Gastrocnemius medialis (tissue), 4 donors: ENCODE results near the gene CCDC85C. TPM values are rescaled to one million over a fixed set of nuclear protein-coding genes. Genes with fewer than 3 reads are reported as not detected.

Experiments used
- ATAC-seq, 2 donors: fragments of 150-250 bp; one replicate each; pipeline ENCODE4 v1.9.1; 2016
- DNase-seq, 2 donors: peaks; one replicate each; pipeline ENCODE4 v3.0.0-alpha.2; 2019
- H3K27ac ChIP-seq, 4 donors: fragments of 200-600 bp; sonication (generic); 1 replicate in 1 of 4; 2 replicates in 3 of 4; pipeline ENCODE4 v1.5.1; 2016 to 2018; ENCODE audit warnings: mild to moderate bottlenecking in 2 of 4, moderate library complexity in 1 of 4
- H3K27me3 ChIP-seq, 3 donors: fragments of 200-600 bp; sonication (generic) in 2 of 3; 1 replicate in 1 of 3; 2 replicates in 2 of 3; pipeline versions ENCODE4 v1.5.1 to v1.6.0; 2016 to 2019; ENCODE audit warnings: mild to moderate bottlenecking in 1 of 3, moderate library complexity in 1 of 3
- H3K36me3 ChIP-seq, 2 donors: fragments of 200-600 bp; sonication (generic) in 1 of 2; one replicate each; pipeline ENCODE4 v1.5.1; 2017 to 2018
- H3K4me1 ChIP-seq, 2 donors: fragments of 200-600 bp; sonication (generic) in 1 of 2; one replicate each; pipeline ENCODE4 v1.5.1; 2016 to 2017; ENCODE audit warnings: mild to moderate bottlenecking in 2 of 2
- H3K4me3 ChIP-seq, 4 donors: fragments of 200-600 bp; sonication (generic) in 3 of 4; 1 replicate in 1 of 4; 2 replicates in 3 of 4; pipeline ENCODE4 v1.5.1; 2016 to 2019; ENCODE audit warnings: mild to moderate bottlenecking in 2 of 4
- H3K9me3 ChIP-seq, 3 donors: fragments of 200-600 bp; sonication (generic) in 2 of 3; 1 replicate in 1 of 3; 2 replicates in 2 of 3; pipeline ENCODE4 v1.5.1; 2016 to 2019
- CTCF ChIP-seq, 5 experiments: fragments of 450-650 bp in 3 of 5; fragments of 200-600 bp in 2 of 5; sonication (generic) in 2 of 5; IDR thresholded peaks in 4 of 5; conservative IDR thresholded peaks in 1 of 5; 1 replicate in 4 of 5; 2 replicates in 1 of 5; pipeline ENCODE4 v1.5.1; 2016 to 2019; ENCODE audit warnings: antibody characterized with exemption in 5 of 5, mild to moderate bottlenecking in 3 of 5, moderate library complexity in 3 of 5
- POLR2A ChIP-seq, 2 donors: fragments of 450-650 bp; IDR thresholded peaks; one replicate each; pipeline ENCODE4 v1.6.1; 2017; ENCODE audit warnings: antibody characterized with exemption in 2 of 2, mild to moderate bottlenecking in 2 of 2, moderate library complexity in 2 of 2
- in situ Hi-C, 4 donors: fragments of 200-750 bp; cut with MboI; loops; one replicate each; pipeline versions ENCODE4 v1.15.0 to v1.8.0; 2017; ENCODE audit warnings: low sequenced_read_pairs in 4 of 4
- intact Hi-C: fragments of 100-400 bp; cut with DNase I; formaldehyde crosslinking; loops from one replicate; pipeline ENCODE4 v1.15.1; 2023; ENCODE audit warnings: low total_unique reads
- total RNA-seq, 4 donors: library from RNA; depleted of rRNA; stranded (reverse); fragments of >200 nt; gene quantifications; one replicate each; pipeline versions ENCODE4 v1.1.0 to v1.2.3, GENCODE V29; 2016

Gene CCDC85C
- total RNA-seq, 4 donors from 2014 or later: 7.9 to 32.8 (median 15.4) TPM

- Histone ChIP-seq H3K27ac (no peak overlapping the region), H3K4me1 (peaks cover 72 to 79% of the 10 kb centered on the region in 2 donors), H3K36me3 (no peaks in the 10 kb centered on the region), H3K27me3 (no peaks in the 10 kb centered on the region), H3K9me3 (no peaks in the 10 kb centered on the region), H3K4me3 (no peak overlapping the region)
- intact Hi-C loops: no loop called here
- in situ Hi-C loops: no loop called here
- ATAC-seq (no peak), DNase-seq (no peak)
- TF ChIP-seq POLR2A (IDR thresholded peaks at IDR 0.05) (no peak), CTCF (IDR thresholded peaks at IDR 0.05 in 4 of 5, conservative IDR thresholded peaks at IDR 0.05 in 1 of 5) (no peak)
Observed at GRCh38 chr14:99576304-99576703, 27.7 kb downstream of the CCDC85C start.

- Histone ChIP-seq H3K9me3 (no peaks in the 10 kb centered on the region), H3K27ac (no peak overlapping the region), H3K4me1 (peaks cover 72 to 82% of the 10 kb centered on the region in 2 donors), H3K36me3 (no peaks in the 10 kb centered on the region), H3K27me3 (no peaks in the 10 kb centered on the region), H3K4me3 (no peak overlapping the region)
- ATAC-seq (no peak), DNase-seq (no peak)
- in situ Hi-C loops (no loop called here), intact Hi-C loops (no loop called here)
- peak in 1 of 5 experiments; percentile 10 for TF ChIP-seq CTCF (IDR thresholded peaks at IDR 0.05 in 4 of 5, conservative IDR thresholded peaks at IDR 0.05 in 1 of 5)
- TF ChIP-seq POLR2A (IDR thresholded peaks at IDR 0.05): no peak
Observed at GRCh38 chr14:99575043-99576023, 28.7 kb downstream of the CCDC85C start.

- no peaks in the 10 kb centered on the region for H3K36me3 ChIP-seq
- ATAC-seq (no peak), DNase-seq (no peak)
- intact Hi-C loops (no loop called here), in situ Hi-C loops (no loop called here)
- peaks cover 69 to 89% of the 10 kb centered on the region in 2 donors for H3K4me1 ChIP-seq
- H3K27ac ChIP-seq: no peak overlapping the region
- H3K9me3 ChIP-seq: no peaks in the 10 kb centered on the region
- TF ChIP-seq CTCF (IDR thresholded peaks at IDR 0.05 in 4 of 5, conservative IDR thresholded peaks at IDR 0.05 in 1 of 5) (no peak), POLR2A (IDR thresholded peaks at IDR 0.05) (no peak)
- H3K27me3 ChIP-seq: no peaks in the 10 kb centered on the region
- no peak overlapping the region for H3K4me3 ChIP-seq
Observed at GRCh38 chr14:99574099-99574880, 29.7 kb downstream of the CCDC85C start.

GRCh38 chr14:99573436-99574098 is 30.4 kb downstream of the CCDC85C start:
- H3K27me3 ChIP-seq: no peaks in the 10 kb centered on the region
- H3K4me3 ChIP-seq: no peak overlapping the region
- no peaks in the 10 kb centered on the region for H3K36me3 ChIP-seq
- ATAC-seq (no peak), DNase-seq (no peak)
- peaks cover 62 to 89% of the 10 kb centered on the region in 2 donors for H3K4me1 ChIP-seq
- intact Hi-C loops: no loop called here
- H3K9me3 ChIP-seq: no peaks in the 10 kb centered on the region
- H3K27ac ChIP-seq: no peak overlapping the region
- in situ Hi-C loops: no loop called here
- TF ChIP-seq CTCF (IDR thresholded peaks at IDR 0.05 in 4 of 5, conservative IDR thresholded peaks at IDR 0.05 in 1 of 5) (no peak), POLR2A (IDR thresholded peaks at IDR 0.05) (no peak)
